HepG2 (cell line): Measurements from ENCODE around the gene TRAIP. TPM values are rescaled to one million over a fixed set of nuclear protein-coding genes. Genes with fewer than 3 reads are reported as not detected.

Experiments
- ATAC-seq: fragments of 200-7000 bp; cut with Tn5 transposase; 3 replicates; pipeline ENCODE4 v1.9.1; 2020; ENCODE audit warnings: mild to moderate bottlenecking, moderate library complexity
- BruUV-seq: library from RNA; stranded (reverse); fragments of 400-500 nt; replicated peaks from 2 replicates; lab custom pipeline; 2021; lab: Mats Ljungman, UMichigan
- CTCF ChIA-PET: fragments of 300-600 bp; formaldehyde crosslinking; extraction: SDS; loops from one replicate; lab custom pipeline; 2021; ENCODE audit warnings: low total read pairs, inconsistent platforms, low intra/inter-chr PET ratio; lab: Yijun Ruan, JAX
- POLR2A ChIA-PET: fragments of 350-600 bp; sonication (Branson Sonifier 250); formaldehyde crosslinking; loops from one replicate; lab custom pipeline; 2020; ENCODE audit warnings: antibody characterized with exemption, inconsistent platforms; lab: Yijun Ruan, JAX
- DNase-seq: peaks from one replicate; pipeline ENCODE4 v3.0.0-alpha.2; 2015; ENCODE audit warnings: low spot score
- FAIRE-seq: peaks from 3 replicates; lab custom pipeline; 2011; peaks lifted over from hg19 to GRCh38; lab: Jason Lieb, UNC
- H2AFZ ChIP-seq: one replicate; pipeline ENCODE4 v1.6.1; 2011; ENCODE audit warnings: low read length, inconsistent platforms
- H3K27ac ChIP-seq: fragments of 300-600 bp; 3 replicates; pipeline ENCODE4 v1.8.0; 2011; ENCODE audit warnings: mixed run types, mild to moderate bottlenecking, mixed read lengths, low read length, inconsistent platforms; ENCODE audit not compliant: insufficient read depth; ENCODE audit errors: extremely low read length
- H3K27me3 ChIP-seq, 2 experiments: fragments of 200-600 bp in 1 of 2; 2 replicates in 1 of 2; 3 replicates in 1 of 2; pipeline versions ENCODE4 v1.6.0 to v1.8.0; 2011; ENCODE audit warnings: low read length in 2 of 2, mild to moderate bottlenecking in 2 of 2, moderate library complexity in 2 of 2, inconsistent platforms in 1 of 2; ENCODE audit not compliant: insufficient read depth in 2 of 2, control insufficient read depth in 1 of 2
- H3K36me3 ChIP-seq, 2 experiments: fragments of 200-600 bp in 1 of 2; replicated peaks in 1 of 2; 2 replicates in 1 of 2; 3 replicates in 1 of 2; pipeline versions ENCODE4 v1.5.1 to v1.8.0; 2011; ENCODE audit warnings: low read length in 2 of 2, inconsistent platforms in 1 of 2; ENCODE audit not compliant: insufficient read depth in 2 of 2, control insufficient read depth in 1 of 2
- H3K4me1 ChIP-seq: 2 replicates; pipeline ENCODE4 v1.5.1; 2012; ENCODE audit warnings: low read length, inconsistent platforms; ENCODE audit not compliant: insufficient read depth
- H3K4me2 ChIP-seq: 2 replicates; pipeline ENCODE4 v1.6.0; 2011; ENCODE audit warnings: low read depth, low read length, inconsistent platforms
- H3K4me3 ChIP-seq, 3 experiments: fragments of 200-600 bp in 1 of 3; sonication (generic), shearing (Covaris generic) in 1 of 3; replicated peaks in 1 of 3; 2 replicates each; pipeline ENCODE4 v1.5.1; 2011 to 2016; ENCODE audit warnings: low read length in 3 of 3, inconsistent platforms in 2 of 3, low read depth in 2 of 3, mild to moderate bottlenecking in 2 of 3, control low read depth in 1 of 3, mixed read lengths in 1 of 3; ENCODE audit not compliant: insufficient read depth in 1 of 3
- H3K79me2 ChIP-seq: one replicate; pipeline ENCODE4 v1.6.1; 2011; ENCODE audit warnings: low read length, inconsistent platforms; ENCODE audit not compliant: insufficient read depth
- H3K9ac ChIP-seq: 2 replicates; pipeline ENCODE4 v1.6.0; 2011; ENCODE audit warnings: mild to moderate bottlenecking, low read depth, low read length, inconsistent platforms; ENCODE audit not compliant: insufficient read depth
- H3K9me3 ChIP-seq: 2 replicates; pipeline ENCODE4 v1.5.1; 2012; ENCODE audit warnings: mild to moderate bottlenecking, low read length
- H4K20me1 ChIP-seq: 2 replicates; pipeline ENCODE4 v1.6.0; 2011; ENCODE audit warnings: inconsistent platforms, mild to moderate bottlenecking, low read length, moderate library complexity; ENCODE audit not compliant: insufficient read depth
- AGO1 ChIP-seq: fragments of 200-400 bp; formaldehyde crosslinking; IDR thresholded peaks from 2 replicates; pipeline ENCODE4 v1.6.1; 2017; ENCODE audit warnings: mild to moderate bottlenecking, low read depth, low read length, moderate library complexity; ENCODE audit not compliant: poor library complexity, severe bottlenecking
- ELK4 ChIP-seq: sonication (generic); formaldehyde crosslinking; IDR thresholded peaks from 2 replicates; pipeline ENCODE4 v1.9.0; 2021; ENCODE audit warnings: missing genetic modification reagents, borderline replicate concordance
- JUN ChIP-seq: sonication (generic); formaldehyde crosslinking; IDR thresholded peaks from 2 replicates; pipeline ENCODE4 v1.4.0; 2020; ENCODE audit warnings: mild to moderate bottlenecking, missing genetic modification reagents
- KLF11 ChIP-seq: IDR thresholded peaks from 2 replicates; pipeline ENCODE4 v1.6.1; 2016; ENCODE audit warnings: missing compliant biosample characterization
- MLX ChIP-seq: IDR thresholded peaks from 2 replicates; pipeline ENCODE4 v1.6.1; 2016
- MYPOP ChIP-seq: sonication (generic); formaldehyde crosslinking; IDR thresholded peaks from 2 replicates; pipeline ENCODE4 v1.8.1; 2023; ENCODE audit warnings: mild to moderate bottlenecking, moderate library complexity, missing genetic modification reagents
- NFE2L2 ChIP-seq: fragments of 150-350 bp; IDR thresholded peaks from 2 replicates; pipeline ENCODE4 v1.6.1; 2014; ENCODE audit warnings: low read length
- PHB2 ChIP-seq: fragments of 450-650 bp; IDR thresholded peaks from 2 replicates; pipeline ENCODE4 v1.6.1; 2018; ENCODE audit not compliant: partially characterized antibody
- RFX3 ChIP-seq: IDR thresholded peaks from 2 replicates; pipeline ENCODE4 v1.6.1; 2016; ENCODE audit warnings: missing biosample characterization, missing genetic modification reagents
- SP5 ChIP-seq: IDR thresholded peaks from 2 replicates; pipeline ENCODE4 v1.6.1; 2016; ENCODE audit warnings: low read depth, borderline replicate concordance
- SRSF1 ChIP-seq: fragments of 200-400 bp; formaldehyde crosslinking; optimal IDR thresholded peaks from 2 replicates; pipeline ENCODE3; 2017; ENCODE audit warnings: mild to moderate bottlenecking, low read depth, low read length, moderate library complexity
- ZBTB3 ChIP-seq: sonication (generic); formaldehyde crosslinking; IDR thresholded peaks from 2 replicates; pipeline ENCODE4 v1.4.0; 2020; ENCODE audit warnings: low read depth, mild to moderate bottlenecking, moderate library complexity, missing genetic modification reagents, borderline replicate concordance
- ZBTB7A ChIP-seq: sonication (generic); formaldehyde crosslinking; IDR thresholded peaks from 2 replicates; pipeline ENCODE4 v1.8.0; 2022; ENCODE audit warnings: mild to moderate bottlenecking, missing genetic modification reagents
- ZFP90 ChIP-seq: sonication (generic); formaldehyde crosslinking; IDR thresholded peaks from 2 replicates; pipeline ENCODE4 v1.8.0; 2022; ENCODE audit warnings: missing genetic modification reagents, mild to moderate bottlenecking, inconsistent platforms, borderline replicate concordance
- ZKSCAN8 ChIP-seq: IDR thresholded peaks from 2 replicates; pipeline ENCODE4 v1.6.1; 2016; ENCODE audit warnings: borderline replicate concordance, missing genetic modification reagents, missing compliant biosample characterization
- ZNF432 ChIP-seq: sonication (generic); formaldehyde crosslinking; IDR thresholded peaks from 2 replicates; pipeline ENCODE4 v1.5.0; 2020; ENCODE audit warnings: missing genetic modification reagents, mild to moderate bottlenecking, borderline replicate concordance
- ZNF597 ChIP-seq: sonication (generic); formaldehyde crosslinking; IDR thresholded peaks from 2 replicates; pipeline ENCODE4 v1.5.0; 2020; ENCODE audit warnings: missing genetic modification reagents
- WGBS: methylation state at CpG from one replicate; pipeline ENCODE4 v1.1.6; 2017; ENCODE audit warnings: low lambda C conversion rate; 5-methylcytosine and 5-hydroxymethylcytosine counted together
- in situ Hi-C: cut with HindIII; loops from 2 replicates; pipeline ENCODE4 v1.10.0; 2017; ENCODE audit warnings: low pct_unique_long_range_greater_than_20kb; ENCODE audit not compliant: extremely low pct_ligation_motif_present
- intact Hi-C: fragments of 100-400 bp; cut with micrococcal nuclease; formaldehyde crosslinking; loops from one replicate; pipeline ENCODE4 v1.10.0; 2022; ENCODE audit not compliant: unreplicated experiment
- polyA plus RNA-seq, 8 experiments: library from polyadenylated mRNA; depleted of rRNA in 3 of 8; stranded (reverse) in 7 of 8; unstranded in 1 of 8; fragments of >200 nt; fragmentation: Illumina TruSeq in 4 of 8; extraction: Trizol in 4 of 8; gene quantifications; 2 replicates each; pipeline versions ENCODE4 v1.2.1 to v1.2.3, GENCODE V29; 2011 to 2016; ENCODE audit warnings: low read depth in 4 of 8, missing spikeins in 1 of 8, mixed read lengths in 1 of 8; ENCODE audit not compliant: insufficient read depth in 1 of 8
- total RNA-seq, 5 experiments: library from RNA; depleted of rRNA; stranded (reverse); fragments of >200 nt; fragmentation: Illumina TruSeq; extraction: Trizol; gene quantifications; 2 replicates each; pipeline ENCODE4 v1.2.3, GENCODE V29; 2016; ENCODE audit warnings: low read depth in 1 of 5
- TF ChIP-seq, protein P1 (sequence below): sonication (generic); formaldehyde crosslinking; IDR thresholded peaks from 2 replicates; pipeline ENCODE4 v1.8.0; 2022; ENCODE audit warnings: low read depth, missing genetic modification reagents

Gene TRAIP
- total and polyA plus RNA-seq, 2 of the 13 experiments (the other 11 are each of a cell fraction or from before 2014, with no cell fraction given): 13.9 to 23.9 TPM

- DNase-seq (no peak), FAIRE-seq (no peak), ATAC-seq (no peak)
- Histone ChIP-seq H3K4me3 (no peak overlapping the region), H4K20me1 (no peaks in the 10 kb centered on the region), H3K4me1 (peaks cover 54% of the 10 kb centered on the region), H3K4me2 (no peak overlapping the region), H3K79me2 (no peaks in the 10 kb centered on the region), H3K36me3 (peaks cover 2 to 27% of the 10 kb centered on the region in 2 experiments; a peak in 3 of 5 replicates), H3K9ac (no peak overlapping the region), H3K9me3 (no peaks in the 10 kb centered on the region), H2AFZ (no peak overlapping the region), H3K27me3 (no peaks in the 10 kb centered on the region), H3K27ac (no peak overlapping the region)
- 92% methylated on average over 6 of the region's 7 CpGs for WGBS
- no TSS peak for BruUV-seq
- in situ Hi-C loops (loop anchor here (5.0 kb wide), 2 partner anchors 35 to 65 kb away; no protein-coding TSS in a partner anchor), intact Hi-C loops (no loop called here)
- POLR2A ChIA-PET: interaction anchor here (0.6 to 1.0 kb wide), 2 partner anchors 24 to 46 kb away, joined by 3 to 5 read pairs; no protein-coding TSS in a partner anchor
- CTCF ChIA-PET: interaction anchor here (2.4 kb wide), 1 partner anchor 64 kb away, joined by 8 read pairs; no protein-coding TSS in a partner anchor
- no peak for TF ChIP-seq MLX (CRISPR knock-in tag)
- TF ChIP-seq PHB2: no peak
- TF ChIP-seq AGO1: no peak
- no peak for TF ChIP-seq ELK4
- TF ChIP-seq, protein P1, sequence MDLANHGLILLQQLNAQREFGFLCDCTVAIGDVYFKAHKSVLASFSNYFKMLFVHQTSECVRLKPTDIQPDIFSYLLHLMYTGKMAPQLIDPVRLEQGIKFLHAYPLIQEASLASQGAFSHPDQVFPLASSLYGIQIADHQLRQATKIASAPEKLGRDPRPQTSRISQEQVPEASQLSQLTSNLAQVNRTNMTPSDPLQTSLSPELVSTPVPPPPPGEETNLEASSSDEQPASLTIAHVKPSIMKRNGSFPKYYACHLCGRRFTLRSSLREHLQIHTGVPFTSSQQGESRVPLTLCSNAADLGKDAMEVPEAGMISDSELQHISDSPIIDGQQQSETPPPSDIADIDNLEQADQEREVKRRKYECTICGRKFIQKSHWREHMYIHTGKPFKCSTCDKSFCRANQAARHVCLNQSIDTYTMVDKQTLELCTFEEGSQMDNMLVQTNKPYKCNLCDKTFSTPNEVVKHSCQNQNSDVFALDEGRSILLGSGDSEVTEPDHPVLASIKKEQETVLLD (CRISPR knock-in tag): no peak
- no peak for TF ChIP-seq JUN (CRISPR knock-in tag)
- no peak for TF ChIP-seq SP5
- TF ChIP-seq ZNF597 (CRISPR knock-in tag): no peak
- TF ChIP-seq MYPOP: no peak
- TF ChIP-seq ZBTB7A (CRISPR knock-in tag): no peak
- TF ChIP-seq SRSF1: no peak
- TF ChIP-seq ZFP90 (CRISPR knock-in tag): no peak
- no peak for TF ChIP-seq ZNF432 (CRISPR knock-in tag)
- no peak for TF ChIP-seq KLF11 (CRISPR knock-in tag)
- TF ChIP-seq RFX3 (CRISPR knock-in tag): no peak
- no peak for TF ChIP-seq ZBTB3 (CRISPR knock-in tag)
- TF ChIP-seq ZKSCAN8: no peak
- no peak for TF ChIP-seq NFE2L2
Measured at GRCh38 chr3:49841806-49842205, 14.6 kb downstream of the TRAIP start.
